ENCODE results near the gene INTS6. TPM values are rescaled to one million over a fixed set of nuclear protein-coding genes. Genes with fewer than 3 reads are reported as not detected.

Gene INTS6
- total RNA-seq, 4 donors from 2014 or later = 33.5 to 62.0 (median 40.0) TPM

DNA sequence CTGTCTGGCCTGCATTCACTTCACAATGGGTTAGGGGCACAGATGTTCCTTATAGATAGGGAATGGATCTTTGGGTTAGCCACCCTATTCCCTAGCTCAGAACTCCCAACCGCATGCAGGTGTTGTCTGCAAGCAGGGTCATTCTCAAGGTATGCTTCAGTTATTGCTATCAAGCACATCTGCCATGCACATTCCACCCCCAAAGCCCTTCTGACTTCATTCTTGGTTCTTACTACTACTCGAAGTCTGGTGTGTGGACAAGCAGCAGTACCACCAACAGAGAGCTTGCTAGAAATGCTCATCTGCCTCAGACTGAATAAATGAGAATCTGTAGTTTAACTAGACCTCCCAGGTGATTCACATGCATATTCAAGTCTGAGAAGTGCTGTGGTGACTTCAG is 82.0 kb downstream of the INTS6 start:
- TF ChIP-seq, protein P1, sequence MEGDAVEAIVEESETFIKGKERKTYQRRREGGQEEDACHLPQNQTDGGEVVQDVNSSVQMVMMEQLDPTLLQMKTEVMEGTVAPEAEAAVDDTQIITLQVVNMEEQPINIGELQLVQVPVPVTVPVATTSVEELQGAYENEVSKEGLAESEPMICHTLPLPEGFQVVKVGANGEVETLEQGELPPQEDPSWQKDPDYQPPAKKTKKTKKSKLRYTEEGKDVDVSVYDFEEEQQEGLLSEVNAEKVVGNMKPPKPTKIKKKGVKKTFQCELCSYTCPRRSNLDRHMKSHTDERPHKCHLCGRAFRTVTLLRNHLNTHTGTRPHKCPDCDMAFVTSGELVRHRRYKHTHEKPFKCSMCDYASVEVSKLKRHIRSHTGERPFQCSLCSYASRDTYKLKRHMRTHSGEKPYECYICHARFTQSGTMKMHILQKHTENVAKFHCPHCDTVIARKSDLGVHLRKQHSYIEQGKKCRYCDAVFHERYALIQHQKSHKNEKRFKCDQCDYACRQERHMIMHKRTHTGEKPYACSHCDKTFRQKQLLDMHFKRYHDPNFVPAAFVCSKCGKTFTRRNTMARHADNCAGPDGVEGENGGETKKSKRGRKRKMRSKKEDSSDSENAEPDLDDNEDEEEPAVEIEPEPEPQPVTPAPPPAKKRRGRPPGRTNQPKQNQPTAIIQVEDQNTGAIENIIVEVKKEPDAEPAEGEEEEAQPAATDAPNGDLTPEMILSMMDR (IDR thresholded peaks at IDR 0.05; ENCODE audit: low read depth) = no peak

DNA sequence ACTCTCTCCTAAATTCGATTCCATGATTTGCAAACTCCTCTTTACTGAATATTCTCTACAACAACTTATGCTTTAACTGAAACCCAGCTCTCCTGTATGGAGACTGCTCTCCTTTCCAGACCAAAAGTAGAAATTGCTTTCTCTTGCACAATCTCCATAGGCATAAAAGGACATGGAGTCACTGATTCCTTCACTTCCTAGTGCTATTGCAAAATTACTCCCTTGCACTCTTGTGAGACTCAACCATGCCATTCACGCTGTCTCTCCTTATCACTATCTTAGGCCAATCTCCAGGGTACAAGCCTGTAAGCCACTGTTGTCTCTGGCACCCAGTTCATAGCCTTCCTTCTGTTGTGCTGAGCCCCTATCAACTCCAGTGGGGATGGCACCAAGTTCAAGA is 82.7 kb downstream of the INTS6 start:
- TF ChIP-seq, protein P1 (IDR thresholded peaks at IDR 0.05; ENCODE audit: low read depth) = no peak

DNA sequence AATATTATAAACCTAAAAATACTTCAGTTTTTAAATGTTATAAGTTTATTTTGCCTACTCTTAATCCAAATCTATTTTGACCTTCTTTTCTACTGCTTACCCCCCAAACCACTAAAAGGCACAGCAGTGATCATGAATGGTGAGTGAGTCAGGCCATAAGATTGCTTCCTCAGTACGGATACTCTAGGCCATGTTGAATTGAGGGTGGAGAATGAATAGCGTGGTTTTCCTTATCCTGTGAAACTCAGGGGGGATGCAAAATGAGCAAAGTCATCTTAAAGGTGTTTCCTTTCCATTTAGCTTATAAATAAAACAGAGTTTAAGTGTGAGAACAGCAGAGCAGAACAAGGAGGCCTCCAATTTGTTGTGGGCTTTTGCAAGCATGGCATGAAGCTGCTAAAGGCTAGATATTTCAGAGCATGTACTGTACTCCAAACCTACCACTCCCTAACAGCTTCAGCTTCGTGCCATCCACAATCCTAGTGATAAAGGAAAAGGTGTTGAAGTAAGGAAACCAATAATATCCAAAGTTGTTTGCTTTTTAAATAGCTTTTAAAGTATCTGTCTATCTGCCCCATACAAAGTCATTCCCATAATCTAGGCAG is 88.3 kb downstream of the INTS6 start:
- TF ChIP-seq, protein P1 (IDR thresholded peaks at IDR 0.05; ENCODE audit: low read depth) = no peak

DNA sequence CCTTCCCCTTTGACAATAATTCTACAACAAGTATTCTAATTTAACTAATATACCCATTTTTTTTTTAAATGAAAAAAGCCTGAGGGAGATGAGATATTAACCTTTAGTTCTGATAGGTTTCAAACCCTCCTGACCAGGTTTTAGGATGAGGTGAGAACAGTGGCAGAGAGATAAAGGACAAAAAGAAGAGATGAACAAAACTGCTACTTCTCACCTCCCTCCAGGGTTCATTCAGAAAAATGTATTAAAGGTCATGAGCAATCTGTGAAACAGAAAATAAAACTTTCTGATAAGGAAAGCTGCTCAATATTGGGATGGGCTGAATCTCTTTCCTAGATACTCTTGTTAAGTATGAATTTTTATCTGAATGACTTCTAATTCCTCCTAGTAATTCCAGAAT is 89.2 kb downstream of the INTS6 start:
- TF ChIP-seq, protein P1 (IDR thresholded peaks at IDR 0.05; ENCODE audit: low read depth) = no peak

DNA sequence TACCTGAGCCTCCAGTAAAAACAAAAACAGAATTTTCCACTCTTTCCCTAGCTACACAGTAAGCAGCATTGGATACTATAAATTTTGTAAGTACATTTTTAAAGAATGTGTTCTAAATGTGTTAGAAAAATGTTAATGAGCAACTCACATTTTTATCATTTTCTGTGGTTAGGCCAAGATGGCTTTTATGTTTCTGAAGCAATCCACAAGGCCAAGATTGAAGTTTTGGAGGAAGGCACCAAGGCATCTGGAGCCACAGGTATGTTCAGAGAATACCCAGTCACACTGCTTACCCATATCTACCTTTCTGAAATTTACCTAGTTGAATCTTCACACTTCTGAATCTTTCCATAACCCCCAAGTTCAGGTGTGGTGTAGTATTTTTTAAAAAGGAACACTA is 91.7 kb downstream of the INTS6 start:
- TF ChIP-seq, protein P1 (IDR thresholded peaks at IDR 0.05; ENCODE audit: low read depth) = no peak

DNA sequence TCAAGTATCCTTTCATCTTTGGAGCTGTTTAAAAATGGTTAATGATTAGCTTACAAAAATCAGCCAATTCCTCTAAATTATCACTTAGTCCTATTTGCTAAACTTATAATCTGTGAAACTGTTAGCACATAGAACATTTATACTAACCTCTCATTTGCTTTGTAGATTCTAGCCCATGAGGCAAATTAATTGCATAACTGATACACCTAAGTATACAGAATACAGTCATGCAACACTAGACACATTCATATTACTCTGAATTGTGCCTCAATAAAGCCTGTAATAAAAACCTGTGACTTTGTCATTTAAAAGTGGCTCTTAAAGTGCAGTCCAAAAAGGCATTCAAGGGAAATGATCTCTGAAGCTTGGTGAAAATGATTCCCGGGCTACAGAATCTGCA is 92.3 kb downstream of the INTS6 start:
- TF ChIP-seq, protein P1 (IDR thresholded peaks at IDR 0.05; ENCODE audit: low read depth) = no peak

DNA sequence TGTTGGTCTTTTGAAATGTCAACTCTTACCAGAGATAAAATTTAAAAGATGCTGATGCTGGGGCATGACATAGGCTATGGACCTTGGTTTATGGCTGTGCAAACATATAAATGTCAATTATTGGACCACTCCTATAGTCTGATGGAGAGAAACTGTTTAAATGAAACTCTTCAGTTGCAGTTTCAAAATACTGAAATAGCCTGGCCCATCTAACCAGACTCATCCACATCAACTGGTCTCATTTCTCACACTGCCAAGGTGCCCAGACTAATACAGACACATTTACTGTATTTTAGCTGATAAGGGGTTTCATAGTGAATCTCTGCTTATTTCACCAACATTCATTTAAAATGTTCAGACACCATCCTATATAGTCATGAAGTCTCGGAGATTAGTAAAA is 93.5 kb downstream of the INTS6 start:
- TF ChIP-seq, protein P1 (IDR thresholded peaks at IDR 0.05; ENCODE audit: low read depth) = no peak

All from subcutaneous adipose tissue (tissue), 4 donors.